ENCODE results near the gene EFCAB5. TPM values are rescaled to one million over a fixed set of nuclear protein-coding genes. Genes with fewer than 3 reads are reported as not detected.
"Not testable (repeated sequence)": the region's sequence is repeated elsewhere in the genome, so short reads cannot be mapped to it uniquely, and the experiment has no call there.

EFCAB5 gene
- polyA plus RNA-seq, 12 donors, result 0.58 to 2.2 (median 1.4) TPM; not detected in 2

DNA sequence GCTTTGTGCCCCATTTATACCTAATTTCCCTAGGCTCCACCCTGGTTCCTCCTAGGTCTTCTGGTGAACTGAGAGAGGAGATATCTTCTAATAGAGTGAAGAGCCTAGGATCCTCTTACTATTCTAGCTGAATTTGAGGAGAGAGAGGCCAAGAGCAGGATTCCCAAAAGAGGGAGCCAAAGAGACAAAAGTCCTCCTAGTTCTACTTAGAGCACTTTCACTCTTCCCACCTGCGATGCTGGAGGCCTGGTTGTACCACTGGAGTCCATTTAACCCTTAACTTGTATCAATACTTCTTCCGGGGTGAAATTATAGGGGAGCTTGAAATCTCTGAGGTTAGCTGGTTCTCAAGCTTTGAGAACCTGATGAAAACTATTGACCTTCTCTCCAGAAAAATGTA is 8.1 kb upstream of the EFCAB5 start:
- DNase-seq, result peak; percentile 10

DNA sequence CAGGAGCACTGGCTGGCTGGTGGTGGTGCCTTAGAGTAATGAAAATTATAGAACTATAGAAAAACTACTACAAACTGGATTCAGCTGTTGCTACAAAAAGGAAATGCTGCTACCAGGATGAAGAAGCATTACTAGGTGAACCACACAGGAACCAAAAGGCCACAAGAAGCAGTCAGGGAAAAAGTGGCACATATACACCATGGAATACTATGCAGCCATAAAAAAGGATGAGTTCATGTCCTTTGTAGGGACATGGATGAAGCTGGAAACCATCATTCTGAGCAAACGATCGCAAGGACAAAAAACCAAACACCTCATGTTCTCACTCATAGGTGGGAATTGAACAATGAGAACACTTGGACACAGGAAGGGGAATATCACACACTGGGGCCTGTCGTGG is 5.5 kb upstream of the EFCAB5 start:
- not testable (repeated sequence) for DNase-seq

DNA sequence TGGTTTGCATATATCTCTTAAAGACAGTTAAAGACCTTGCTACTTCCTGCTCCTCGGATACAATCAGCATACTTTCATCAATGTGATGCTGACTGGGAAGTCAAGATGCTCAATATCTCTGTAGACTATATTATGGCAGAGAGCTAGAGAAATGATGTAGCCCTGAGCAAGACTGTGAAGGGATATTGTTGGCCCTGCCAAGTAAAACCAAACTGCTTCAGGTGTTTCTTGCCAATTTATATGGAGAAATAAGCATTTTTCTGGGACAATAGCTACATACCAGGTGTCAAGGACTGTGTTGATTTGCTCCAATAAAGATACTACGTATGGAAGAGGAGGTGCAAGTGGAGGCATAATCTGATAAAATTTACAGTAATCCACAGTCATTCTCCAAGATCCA is 4.7 kb upstream of the EFCAB5 start:
- DNase-seq, result no peak

DNA sequence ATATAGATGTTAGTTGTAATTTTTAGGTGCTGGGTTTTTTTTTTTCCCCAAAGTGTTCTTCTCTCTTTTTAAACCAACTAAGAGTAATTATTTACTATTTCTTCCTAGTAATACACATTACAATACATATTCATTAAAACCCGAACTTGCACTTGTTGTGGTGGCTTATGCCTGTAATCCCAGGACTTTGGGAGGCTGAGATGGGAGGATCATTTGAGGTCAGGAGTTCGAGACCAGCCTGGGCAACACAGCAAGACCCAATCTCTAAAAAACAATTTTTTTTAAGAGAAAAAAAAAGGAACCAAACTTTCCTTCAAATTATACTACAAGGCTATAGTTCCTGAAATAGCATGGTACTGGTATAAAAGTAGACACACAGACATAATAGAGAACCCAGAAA is 3.8 kb downstream of the EFCAB5 start:
- DNase-seq, result no peak

DNA sequence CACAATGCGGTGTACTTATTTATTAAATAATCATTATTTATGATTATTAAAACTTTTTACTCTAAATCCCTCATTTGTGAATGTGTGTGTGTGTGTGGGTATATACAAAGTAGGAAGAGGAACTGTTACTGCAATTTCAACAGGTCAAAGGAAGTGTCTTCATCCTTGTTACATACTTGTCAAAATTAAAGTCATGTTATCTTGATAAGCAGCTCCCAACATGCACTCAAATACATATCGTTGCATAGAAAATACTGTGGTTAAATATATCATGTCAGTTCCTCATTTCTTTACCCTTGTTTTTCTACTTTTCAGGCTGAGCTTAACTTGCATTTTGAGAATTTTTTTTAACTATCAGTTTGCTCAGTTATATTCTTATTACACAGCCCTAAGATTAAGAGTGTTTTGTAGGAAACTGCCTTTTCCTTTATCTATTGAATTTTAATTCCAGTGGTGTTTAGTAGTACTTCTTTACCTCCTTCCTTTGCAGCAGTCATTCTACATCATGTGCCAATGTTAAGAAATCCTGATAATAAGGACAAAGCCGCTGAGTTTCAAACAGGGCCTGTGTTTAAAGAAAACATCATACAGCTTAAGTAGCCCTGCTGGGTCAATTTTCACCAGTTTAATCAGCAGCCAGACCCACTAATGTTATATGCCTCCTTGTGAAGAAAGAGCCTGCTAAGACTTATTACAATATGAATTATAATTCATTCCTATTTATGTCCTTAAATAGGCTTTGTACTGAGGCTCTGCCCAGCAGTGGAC is 7.2 kb downstream of the EFCAB5 start:
- no peak for DNase-seq

DNA sequence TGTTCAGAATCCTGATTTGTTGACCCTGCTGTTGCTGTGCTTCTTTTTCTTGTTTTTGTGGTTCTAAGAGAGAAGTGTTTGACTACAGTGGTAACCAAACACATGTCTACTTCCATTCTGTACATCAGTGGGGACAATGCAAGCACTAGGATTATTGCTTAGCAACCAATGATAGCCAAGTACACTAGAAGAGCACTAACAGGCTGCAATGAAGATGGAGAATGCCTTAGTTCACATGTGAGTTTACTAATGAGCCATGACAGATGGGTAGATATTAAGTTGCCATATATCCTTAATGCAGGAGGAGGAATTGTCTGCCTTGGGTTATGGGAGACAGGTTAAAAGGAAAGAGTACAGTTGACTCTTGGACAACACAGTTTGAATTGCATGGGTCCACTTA is 8.3 kb downstream of the EFCAB5 start:
- DNase-seq, result no peak

DNA sequence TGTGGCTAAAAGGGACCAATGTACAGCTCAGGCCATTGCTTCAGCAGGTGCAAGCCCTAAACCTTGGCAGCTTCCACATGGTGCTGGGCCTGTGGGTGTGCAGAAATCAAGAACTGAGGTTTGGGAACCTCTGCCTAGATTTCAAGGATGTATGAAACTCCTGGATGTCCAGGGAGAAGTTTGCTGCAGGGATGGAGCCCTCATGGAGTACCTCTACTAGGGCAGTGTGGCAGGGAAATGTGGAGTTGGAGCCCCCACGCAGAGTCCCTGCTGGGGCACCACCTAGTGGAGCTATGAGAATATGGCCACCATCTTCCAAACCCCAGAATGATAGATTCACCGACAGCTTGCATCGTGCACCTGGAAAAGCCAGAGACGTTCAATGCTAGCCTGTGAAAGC is 13.0 kb downstream of the EFCAB5 start:
- no peak for DNase-seq

DNA sequence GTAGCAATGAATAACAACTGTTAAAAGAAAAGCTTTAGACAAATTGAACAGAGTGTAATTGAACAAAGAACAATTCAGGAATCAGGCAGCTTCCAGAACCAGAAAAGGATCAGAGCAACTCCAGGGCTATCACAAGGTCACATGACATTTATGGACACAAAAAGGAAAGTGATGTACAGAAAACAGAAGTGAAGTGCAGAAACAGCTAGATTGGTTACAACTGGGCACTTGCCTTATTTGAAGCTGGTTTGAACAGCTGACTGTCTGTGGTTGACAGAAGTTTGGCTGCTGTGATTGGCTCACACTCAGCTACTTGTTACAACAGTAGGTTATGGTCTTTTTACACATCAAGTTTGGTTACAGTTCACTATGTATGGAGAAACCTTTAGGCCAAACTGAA is 14.8 kb downstream of the EFCAB5 start:
- DNase-seq, result no peak

DNA sequence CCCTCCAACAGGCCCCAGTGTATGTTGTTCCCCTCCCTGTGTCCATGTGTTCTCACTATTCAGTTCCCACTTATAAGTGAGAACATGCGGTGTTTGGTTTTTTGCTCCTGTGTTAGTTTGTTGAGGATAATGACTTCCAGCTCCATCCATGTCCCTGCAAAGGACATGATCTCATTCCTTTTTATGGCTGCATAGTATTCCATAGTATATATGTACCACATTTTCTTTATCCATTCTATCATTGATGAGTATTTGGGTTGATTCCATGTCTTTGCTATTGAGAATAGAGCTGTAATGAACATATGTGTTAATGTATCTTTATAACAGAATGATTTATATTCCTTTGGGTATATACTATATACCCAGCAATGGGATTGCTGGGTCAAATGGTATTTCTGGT is 16.1 kb downstream of the EFCAB5 start:
- DNase-seq, result not testable (repeated sequence)

DNA sequence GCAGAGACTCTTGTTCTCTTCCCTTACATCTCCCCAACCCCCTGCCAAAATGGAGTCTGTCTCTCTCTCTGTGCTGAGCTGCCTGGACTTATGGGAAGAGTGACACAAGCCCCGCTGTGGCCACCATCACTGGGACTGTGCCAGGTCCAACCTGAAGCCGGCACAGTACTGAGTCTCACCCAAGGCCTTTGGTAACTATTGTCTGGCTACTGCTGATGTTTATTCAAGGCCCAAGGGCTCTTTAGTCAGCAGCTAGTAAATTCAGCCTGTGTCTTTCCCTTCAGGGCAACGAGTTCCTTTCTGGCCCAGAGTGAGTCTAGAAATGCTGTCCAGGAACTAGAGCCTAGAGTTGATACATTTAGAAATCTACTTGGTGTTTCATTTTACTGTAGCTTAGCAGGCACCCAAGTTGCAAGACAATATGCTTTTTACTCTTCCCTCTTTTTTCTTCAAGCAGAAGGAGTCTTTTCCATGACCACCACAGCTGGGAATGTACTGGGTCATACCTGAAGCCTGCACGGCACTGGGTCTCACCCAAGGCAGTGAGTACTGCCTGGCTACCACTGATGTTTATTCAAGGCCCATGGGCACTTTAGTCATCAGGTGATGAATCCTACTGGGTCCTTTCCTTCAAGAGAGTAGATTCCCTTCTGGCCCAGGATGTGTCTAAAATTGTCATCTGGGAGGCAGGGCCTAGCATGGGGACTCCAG is 17.7 kb downstream of the EFCAB5 start:
- no peak for DNase-seq

DNA sequence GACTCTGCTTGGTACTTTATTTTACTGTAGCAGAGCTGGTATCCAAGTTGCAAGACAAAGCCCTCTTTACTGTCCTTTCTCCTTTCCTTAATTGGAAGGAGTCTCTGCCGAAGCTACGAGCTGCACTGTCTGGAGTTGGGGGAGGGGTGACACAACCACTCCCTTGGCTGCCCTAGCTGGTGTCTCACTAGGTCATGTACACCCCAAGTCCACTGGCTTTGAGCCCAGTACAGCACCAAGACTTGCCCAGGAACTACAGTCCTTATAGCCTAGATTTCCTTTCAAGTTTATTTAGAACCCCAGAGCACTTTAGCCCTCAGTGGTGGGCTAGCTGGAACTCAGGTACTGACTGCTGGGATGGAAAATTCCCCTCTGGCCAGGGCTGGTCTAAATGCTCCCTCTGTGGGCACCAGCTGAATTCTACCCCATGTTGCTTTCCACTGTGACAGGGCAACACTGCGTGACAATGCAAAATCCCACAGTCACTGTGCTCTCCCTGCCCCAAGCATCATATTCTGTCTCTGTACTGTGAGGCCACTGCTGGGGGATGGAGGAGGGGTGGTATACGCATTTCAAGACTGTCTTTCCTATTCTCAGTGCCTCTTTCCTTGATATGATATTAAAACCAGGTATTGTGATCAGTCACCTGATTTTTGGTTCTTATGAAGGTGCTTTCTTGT is 18.4 kb downstream of the EFCAB5 start:
- no peak for DNase-seq

DNA sequence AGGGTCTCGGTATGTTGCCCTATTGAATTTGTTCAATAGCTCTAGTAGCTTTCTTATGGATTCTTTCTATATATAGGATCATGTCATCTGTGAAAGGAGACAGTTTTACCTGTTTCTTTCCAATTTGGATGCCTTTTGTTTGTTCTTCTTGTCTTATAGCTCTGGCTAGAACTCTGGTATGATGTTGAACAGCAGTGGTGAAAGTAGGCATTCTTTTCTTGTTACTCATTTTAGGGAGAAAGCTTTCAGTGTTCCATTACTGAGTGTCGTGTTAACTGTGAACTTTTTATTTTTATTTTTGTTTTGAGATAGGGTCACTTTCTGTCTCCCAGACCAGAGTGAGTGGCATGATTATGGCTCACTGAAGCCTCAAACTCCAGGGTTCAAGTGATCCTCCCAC is 21.2 kb downstream of the EFCAB5 start:
- no peak for DNase-seq

DNA sequence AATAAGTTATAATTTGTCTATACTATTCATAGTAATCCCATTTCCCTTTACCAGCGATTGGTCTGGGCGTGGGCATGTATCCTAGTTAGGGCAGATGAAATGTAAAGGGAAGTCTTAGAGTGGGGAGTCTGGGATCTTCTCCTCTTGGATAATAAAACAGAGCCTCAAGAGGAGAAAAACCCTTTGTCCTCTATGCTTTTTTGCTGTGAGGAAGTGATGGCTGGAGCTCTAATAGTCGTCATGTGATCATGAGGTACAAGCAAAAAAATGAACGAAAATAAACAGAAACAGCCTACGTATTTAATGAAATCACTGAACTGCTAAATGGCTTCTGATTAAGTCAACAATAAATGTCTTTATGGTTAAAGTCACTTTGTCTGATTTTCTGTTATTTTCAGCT is 26.8 kb downstream of the EFCAB5 start:
- no peak for DNase-seq

DNA sequence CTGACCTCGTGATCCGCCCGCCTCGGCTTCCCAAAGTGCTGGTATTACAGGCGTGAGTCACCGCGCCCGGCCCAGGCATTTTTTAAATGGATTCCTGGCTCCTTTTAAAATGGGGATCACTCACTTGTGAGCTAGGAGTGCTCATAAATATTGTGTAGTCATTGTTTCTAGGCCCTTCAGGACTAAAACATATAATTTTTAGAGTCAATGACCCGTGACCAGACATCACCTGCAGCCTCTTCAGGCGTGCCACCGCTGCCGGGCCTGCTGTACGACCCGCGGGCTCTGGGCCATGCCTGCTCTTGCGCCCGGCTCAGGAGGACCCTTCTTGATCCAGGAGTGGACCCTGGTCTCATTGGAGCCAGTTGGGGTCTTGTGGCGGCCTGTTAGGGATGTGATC is 30.8 kb downstream of the EFCAB5 start:
- no peak for DNase-seq

DNA sequence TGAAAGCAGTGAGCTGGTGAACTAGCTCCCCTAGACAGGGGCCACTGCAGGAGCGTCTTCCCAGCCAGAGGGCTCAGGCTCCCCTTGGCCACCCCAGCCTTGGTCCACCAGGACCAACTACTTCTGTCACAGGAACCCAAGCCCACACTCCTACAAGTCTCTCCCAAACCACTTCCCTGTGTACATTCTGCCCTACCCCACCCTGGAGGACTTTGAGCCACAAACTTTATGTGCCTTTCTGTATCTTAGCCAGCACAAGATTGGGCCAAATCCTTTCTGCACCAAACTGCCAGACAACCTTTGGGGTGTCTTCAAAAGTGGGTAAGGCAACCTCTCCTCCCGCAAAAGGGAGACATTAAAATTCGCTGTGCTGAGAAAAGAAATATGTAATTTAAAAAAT is 31.6 kb downstream of the EFCAB5 start:
- DNase-seq, result no peak

DNA sequence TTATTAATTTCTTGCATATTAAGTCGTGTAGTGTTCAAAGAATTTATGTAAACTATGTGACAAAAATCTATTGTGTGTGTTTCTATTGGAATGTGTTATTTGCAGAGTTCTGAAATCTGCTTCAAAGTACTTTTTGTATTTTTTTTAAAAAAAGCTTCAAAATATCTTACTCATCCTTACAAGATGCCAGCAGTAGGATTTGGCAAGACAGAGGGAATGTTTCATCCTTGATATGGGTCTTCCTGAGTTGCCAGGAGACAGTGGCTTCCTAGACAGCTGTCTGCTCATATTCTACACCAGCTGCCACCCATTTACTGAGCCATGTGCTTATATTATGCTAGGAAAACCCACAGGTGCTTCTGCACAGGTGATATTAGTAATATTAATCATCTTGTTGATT is 36.4 kb downstream of the EFCAB5 start:
- DNase-seq, result no peak

DNA sequence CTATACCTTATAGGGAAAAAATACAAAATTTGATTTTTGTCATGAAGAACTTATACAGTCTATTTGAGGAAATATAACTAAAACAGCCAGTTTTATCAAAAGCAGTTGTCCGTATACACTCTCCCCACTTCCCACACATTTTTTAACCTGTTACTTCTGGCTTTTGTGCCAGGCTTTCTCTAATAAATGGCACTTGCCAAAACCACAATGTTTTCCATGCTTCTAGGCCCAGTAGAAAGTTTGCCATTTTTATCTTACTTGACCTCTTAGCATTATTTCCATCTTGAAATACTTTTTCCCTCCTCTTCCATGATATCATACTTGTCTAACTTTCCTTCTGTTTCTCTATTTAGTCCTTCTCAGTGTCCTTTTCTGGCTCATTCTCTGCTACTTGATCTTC is 38.8 kb downstream of the EFCAB5 start:
- DNase-seq, result no peak

DNA sequence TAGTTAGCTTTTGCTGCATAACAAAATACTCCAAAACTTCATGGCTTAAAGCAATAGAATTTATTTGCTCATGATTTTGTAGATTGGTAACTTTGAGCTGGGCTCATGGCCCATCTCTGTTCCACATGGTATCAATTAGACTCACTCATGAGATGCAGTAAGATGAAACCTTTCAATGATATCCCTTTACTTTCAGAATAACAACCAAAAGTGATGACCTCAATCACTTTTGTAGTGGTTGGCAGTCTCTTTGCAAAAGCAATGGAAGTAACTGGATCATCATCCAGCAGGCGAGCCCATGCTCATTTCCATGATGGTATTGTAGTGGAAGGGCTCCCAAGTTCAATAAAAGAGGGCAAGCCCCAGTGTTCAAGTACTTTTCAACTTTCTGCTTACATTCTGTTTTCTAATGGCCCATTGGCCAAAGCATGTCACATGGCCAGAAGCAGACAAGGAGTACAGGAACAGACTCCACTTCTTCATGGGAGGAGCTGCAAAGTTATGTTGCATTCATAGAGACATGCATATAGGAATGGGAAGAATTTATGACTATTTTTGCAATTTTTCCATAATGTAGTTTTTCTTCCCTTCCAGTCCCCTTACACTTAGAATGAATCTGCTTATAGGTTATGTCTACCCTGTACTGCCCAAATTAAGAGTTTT is 41.7 kb downstream of the EFCAB5 start:
- DNase-seq, result no peak

DNA sequence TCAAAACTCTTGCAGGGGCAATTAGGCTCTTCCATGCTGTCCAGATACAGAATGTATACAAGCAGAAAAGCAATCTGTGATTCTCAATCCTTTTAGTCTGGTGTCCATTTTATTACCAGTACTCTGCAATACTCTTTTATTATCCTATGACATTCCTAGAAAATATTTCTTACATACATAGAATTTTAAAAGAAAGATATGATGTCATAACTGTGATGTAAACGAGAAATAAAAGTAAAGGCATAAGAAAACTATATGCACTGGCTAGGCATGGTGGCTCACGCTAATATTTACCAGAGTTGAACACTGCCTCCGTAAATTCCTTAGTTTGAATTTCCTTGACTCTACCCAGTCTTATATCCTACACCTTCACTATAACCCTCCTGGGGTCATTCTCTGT is 55.0 kb downstream of the EFCAB5 start:
- DNase-seq, result no peak

DNA sequence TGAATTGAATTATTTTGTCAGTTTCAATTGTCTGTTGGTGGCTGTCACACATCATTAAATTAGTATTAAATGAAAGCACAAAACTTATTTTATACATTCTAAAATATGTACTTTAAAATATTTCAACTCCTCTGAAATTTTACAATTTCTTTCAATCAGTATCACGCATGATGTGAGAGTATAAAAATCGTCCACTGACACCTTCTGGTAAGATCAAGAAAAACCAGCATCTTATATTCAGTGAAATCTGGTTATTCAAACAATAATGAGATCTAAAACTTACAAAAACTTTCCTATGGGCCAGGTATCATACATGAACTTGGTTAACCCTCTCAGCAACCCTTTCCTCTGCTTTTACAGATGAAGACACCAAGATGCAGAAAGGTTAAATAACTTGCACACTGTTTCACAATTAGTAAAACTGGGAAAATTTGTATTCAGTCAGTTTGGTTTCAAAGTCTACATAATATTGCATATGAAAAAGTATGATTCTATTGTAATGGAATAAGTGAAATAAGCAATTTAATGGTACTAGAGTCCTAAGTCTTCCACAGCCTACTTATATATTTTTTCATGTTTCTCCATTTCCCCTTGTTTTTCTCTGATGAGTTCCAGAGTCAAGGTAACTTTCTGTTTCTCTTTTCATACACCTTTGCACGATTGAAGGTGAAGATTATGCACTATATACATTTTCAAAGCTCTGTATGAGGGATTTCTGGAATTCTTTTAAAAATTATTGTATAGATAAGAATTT is 58.7 kb downstream of the EFCAB5 start:
- no peak for DNase-seq

DNA sequence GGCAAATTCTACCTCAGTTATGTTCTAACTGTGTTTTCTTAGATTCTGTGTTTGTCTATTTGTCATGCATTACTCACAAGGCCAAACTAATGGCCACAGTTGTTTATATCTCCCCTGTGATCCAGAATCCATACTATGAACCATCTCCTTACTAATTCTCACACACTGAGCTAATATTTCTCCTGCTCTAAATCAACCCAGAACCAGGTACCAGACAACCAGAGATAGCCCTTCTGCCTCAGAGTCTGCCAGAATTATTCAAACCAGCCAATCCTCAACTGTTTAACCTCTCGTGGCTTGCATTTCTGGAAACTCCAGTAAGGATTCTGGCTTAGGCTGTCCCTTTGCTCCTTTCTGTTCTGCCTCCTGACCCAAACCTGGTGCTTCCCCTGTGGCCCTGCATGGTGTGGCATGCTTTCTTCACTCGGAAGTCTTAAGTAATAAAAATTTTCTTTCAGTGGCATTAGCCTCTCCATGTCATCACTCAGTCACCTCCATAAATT is 59.4 kb downstream of the EFCAB5 start:
- no peak for DNase-seq

DNA sequence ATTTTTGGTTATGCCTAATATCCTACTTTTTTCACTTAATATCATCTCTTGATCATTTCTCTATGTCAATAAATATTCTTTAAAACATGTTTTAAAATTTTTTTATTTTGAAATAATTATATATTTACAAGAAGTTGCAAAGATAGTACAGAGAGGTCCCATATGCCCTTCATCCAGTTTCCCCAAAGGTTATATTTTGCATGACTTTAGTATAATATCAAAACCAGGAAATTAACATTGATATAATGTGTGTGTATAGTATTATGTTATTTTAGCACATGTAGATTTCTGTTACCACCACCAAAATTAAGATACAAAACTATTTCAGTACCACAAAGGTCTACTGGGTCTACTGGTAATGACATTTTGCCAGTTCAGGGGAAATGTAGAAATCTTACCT is 60.7 kb downstream of the EFCAB5 start:
- no peak for DNase-seq

All from muscle of arm (tissue), 12 donors.